C4-2B (cell line): ENCODE measurements around the gene OR1M1.

Experiments
- ZFX ChIP-seq: fragments of 450-650 bp; IDR thresholded peaks from 2 replicates; pipeline ENCODE4 v1.6.1; 2017
- TF ChIP-seq, protein P1 (sequence below): fragments of 450-650 bp; conservative IDR thresholded peaks from 2 replicates; pipeline ENCODE4 v1.5.1; 2017; ENCODE audit warnings: mild to moderate bottlenecking

DNA sequence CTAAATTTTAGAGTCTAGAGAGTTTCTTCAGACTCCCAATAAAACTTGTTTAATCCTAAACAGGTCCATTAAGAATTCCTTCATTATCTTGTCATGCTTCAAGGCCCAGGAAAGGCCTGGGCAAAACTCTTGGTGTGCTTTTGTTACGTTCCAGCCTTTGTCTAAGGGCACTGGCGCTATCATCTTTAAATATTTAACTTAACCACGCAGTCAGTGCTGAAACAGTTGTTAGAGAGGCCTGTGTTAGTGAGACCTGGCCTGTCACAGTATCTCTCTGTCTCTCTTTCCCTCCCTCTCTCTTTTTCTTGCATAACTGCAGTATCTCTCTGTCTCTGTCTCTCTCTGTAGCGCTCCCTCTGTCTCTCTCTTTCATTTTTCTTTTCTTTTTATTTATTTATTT, 8.2 kb upstream of the OR1M1 start:
- TF ChIP-seq, protein P1, sequence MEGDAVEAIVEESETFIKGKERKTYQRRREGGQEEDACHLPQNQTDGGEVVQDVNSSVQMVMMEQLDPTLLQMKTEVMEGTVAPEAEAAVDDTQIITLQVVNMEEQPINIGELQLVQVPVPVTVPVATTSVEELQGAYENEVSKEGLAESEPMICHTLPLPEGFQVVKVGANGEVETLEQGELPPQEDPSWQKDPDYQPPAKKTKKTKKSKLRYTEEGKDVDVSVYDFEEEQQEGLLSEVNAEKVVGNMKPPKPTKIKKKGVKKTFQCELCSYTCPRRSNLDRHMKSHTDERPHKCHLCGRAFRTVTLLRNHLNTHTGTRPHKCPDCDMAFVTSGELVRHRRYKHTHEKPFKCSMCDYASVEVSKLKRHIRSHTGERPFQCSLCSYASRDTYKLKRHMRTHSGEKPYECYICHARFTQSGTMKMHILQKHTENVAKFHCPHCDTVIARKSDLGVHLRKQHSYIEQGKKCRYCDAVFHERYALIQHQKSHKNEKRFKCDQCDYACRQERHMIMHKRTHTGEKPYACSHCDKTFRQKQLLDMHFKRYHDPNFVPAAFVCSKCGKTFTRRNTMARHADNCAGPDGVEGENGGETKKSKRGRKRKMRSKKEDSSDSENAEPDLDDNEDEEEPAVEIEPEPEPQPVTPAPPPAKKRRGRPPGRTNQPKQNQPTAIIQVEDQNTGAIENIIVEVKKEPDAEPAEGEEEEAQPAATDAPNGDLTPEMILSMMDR = no peak
- no peak for TF ChIP-seq ZFX
